HG03460 (cell line): ENCODE data around the gene TP53AIP1.
"Not testable (repeated sequence)": the region's sequence is repeated elsewhere in the genome, so short reads cannot be mapped to it uniquely, and the experiment has no call there.

ENCODE experiments used
- ATAC-seq: cut with Tn5 transposase; IDR thresholded peaks from one replicate; pipeline ENCODE4 v1.9.1; 2021; ENCODE audit not compliant: unreplicated experiment

TP53AIP1 gene

GRCh38 chr11:128926437-128927107, 16.1 kb downstream of the TP53AIP1 start:
- no peak for ATAC-seq

DNA sequence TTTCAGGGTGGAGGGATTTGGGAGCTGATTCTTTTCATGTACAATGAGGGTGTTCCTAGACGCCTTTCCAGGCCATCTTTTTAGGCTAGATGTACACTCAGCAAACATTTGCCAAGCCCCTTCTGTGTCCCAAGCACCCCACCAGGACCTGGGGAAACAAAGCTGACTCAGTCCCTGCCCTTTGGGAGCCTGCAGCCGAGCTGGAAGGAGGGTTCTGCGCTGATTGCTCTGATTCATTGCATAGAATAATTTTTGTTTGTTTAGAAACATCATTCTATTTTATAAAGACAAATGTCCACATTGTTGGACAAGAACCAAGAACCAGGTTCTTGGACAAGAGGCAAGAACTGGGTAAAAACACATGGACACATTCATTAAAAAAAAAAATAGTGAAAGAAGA, 16.7 kb downstream of the TP53AIP1 start:
- ATAC-seq: no peak

- no peak for ATAC-seq
Measured at GRCh38 chr11:128925250-128925600, 17.4 kb downstream of the TP53AIP1 start.

DNA sequence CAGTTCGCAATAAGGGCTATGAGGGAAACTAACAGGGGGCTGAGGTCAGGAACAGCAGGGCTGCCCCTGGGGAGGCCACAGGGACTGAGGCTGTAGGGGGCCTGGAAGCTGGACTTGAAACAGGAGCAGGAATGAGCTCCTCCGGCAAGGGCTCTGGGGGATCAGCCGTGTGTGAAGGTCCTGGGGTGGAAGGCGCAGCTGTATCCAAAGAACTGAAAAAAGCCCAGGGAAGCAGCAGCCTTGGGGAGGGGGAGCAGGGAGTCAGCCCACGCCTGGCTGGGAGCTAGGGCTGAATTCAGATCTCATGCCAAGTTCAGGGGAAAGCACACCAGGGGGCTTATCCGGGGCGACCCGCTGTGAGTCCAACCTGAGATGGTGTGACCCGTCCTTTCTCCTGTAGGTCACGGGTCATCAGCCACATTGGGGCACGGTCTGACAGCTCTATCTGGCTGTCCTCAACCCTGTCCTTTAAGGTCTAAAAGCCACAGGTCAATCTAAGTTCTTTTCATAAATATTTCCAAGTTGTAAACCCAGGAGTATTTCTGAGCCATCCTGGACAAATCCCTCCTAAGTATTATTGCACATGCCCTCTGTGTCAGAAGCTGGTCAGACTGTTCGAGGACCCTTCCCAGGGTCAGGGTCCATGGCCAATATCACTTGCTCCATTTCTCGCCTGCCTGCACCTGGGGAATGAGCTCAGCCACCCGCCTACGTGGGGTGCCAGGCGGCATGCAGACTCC, 18.0 kb downstream of the TP53AIP1 start:
- no peak for ATAC-seq

GRCh38 chr11:128924104-128924503, 18.6 kb downstream of the TP53AIP1 start:
- ATAC-seq: no peak

- ATAC-seq: no peak
Measured at GRCh38 chr11:128921793-128922192, 20.9 kb downstream of the TP53AIP1 start.

- no peak for ATAC-seq
Measured at GRCh38 chr11:128920666-128921065, 22.0 kb downstream of the TP53AIP1 start.

GRCh38 chr11:128919635-128920034, 23.0 kb downstream of the TP53AIP1 start:
- not testable (repeated sequence) for ATAC-seq

GRCh38 chr11:128919216-128919615, 23.5 kb downstream of the TP53AIP1 start:
- ATAC-seq: no peak

DNA sequence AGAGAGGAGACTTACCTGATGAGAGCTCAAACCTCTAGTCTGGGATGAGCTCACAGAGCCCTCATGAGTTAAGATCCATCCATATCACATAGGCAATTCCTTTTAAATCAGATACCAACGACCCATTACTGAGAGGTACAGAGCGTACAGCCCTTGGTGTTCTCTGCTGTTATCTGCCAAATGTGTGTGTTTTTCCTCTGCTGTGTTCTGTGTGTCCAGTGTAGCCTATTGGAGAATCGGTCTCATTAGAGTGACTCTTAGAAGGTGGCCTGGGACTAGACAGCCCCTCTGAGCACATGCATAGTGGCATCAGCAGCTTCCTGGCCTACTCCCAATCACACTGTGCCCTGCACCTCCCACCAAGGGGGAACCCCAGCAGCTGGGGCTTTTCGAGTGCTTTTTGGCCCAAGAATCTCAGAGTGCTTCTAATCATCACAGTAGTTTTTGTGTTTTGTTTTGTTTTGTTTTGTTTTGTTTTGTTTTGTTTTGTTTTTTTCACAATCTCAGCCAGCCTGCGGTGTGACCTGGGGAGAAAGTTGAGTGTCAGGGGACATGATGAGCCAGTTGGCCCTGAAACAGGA, 25.4 kb downstream of the TP53AIP1 start:
- ATAC-seq: no peak

- no peak for ATAC-seq
Measured at GRCh38 chr11:128916681-128917080, 26.0 kb downstream of the TP53AIP1 start.

DNA sequence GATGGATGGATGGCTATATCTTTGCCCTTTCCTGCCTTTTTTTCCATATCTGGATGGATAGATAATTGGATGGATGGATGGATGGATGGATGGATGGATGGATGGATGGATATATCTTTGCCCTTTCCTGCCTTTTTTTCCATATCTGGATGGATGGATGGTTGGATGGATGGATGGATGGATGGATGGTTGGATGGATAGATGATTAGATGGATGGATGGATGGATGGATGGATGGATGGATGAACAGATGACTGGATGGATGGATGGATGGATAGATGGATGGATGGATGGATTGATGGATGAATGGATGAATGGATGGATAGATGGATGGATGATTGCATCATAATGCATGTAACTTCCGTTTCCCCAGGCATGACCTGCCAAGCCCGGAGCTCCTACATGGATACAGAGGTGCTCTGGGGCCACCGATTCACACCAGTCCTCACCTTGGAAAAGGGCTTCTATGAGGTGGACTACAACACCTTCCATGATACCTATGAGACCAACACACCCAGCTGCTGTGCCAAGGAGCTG, 26.6 kb downstream of the TP53AIP1 start:
- no peak for ATAC-seq

DNA sequence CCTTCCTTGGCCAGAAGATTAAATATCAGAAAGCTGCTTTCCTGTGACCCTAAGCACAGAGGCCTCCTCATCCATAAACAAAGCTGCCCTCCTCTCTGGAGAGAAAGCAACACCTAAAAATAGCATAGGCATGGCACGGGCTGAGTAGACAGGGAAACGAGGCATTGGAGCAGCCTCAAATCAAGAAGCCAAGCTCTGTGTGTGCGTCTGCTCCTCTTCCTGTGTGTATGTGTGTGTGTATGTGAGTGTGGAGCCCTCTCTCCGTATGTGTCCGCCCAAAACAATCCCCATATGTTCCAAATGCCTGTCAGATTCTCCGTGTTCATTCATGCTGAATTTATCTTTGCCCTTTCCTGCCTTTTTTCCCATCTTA, 27.5 kb downstream of the TP53AIP1 start:
- no peak for ATAC-seq

DNA sequence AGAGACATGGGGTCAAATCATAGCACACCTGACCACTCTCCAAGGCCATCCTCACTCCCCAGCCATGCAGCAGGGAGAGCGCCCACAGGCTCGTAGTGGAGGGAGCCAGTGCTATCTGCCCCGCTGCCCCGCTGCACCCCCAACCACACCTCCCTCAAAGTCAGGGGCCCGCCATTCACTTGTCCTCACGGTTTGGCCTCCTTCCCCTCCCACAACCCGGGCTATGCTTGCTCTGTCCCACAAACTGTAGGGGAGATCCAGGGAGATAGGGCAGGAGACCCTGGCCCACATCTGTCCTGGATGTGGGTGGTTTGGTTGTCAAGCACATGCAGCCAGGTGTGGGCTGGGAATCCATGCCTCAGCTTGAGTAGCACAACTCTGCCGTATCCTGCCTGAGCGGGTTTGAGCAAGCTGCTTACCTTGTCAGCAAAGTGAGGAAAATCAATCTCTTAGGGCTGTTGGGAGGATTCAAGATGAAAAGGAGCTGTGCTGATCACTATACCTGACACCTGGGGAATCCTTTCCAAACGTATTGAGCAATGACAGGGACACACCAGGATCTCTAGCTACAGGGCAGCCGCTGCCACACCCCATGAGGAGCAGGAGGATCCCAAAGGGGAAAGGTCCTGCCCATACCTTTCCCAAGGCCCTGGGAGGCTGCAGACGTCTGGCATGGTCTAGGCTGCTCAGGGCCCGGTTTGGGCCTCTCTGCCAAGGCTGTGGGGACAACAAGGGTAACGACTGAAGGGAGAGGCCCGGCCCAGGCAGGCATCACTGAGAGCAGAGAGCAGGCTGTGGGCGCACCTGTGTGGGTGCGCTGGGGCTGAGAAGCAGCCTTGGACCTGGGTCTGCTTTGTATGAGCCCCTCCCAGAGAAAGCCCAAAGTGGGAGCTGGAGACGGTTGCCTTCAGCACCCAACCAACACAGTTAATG, 28.2 kb downstream of the TP53AIP1 start:
- ATAC-seq: no peak

GRCh38 chr11:128913806-128914205, 28.9 kb downstream of the TP53AIP1 start:
- no peak for ATAC-seq

DNA sequence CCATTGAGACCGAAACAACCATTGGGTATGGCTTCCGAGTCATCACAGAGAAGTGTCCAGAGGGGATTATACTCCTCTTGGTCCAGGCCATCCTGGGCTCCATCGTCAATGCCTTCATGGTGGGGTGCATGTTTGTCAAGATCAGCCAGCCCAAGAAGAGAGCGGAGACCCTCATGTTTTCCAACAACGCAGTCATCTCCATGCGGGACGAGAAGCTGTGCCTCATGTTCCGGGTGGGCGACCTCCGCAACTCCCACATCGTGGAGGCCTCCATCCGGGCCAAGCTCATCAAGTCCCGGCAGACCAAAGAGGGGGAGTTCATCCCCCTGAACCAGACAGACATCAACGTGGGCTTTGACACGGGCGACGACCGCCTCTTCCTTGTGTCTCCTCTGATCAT, 31.0 kb downstream of the TP53AIP1 start:
- no peak for ATAC-seq

- no peak for ATAC-seq
Measured at GRCh38 chr11:128911239-128911638, 31.4 kb downstream of the TP53AIP1 start.

- ATAC-seq: no peak
Measured at GRCh38 chr11:128910576-128910975, 32.1 kb downstream of the TP53AIP1 start.

GRCh38 chr11:128909438-128910125, 33.1 kb downstream of the TP53AIP1 start:
- ATAC-seq: no peak
